ENCODE results near the gene PIP5KL1.

- no peak for TF ChIP-seq RAD21 (IDR thresholded peaks at IDR 0.05; ENCODE audit: low read length)
- TF ChIP-seq CTCF (conservative IDR thresholded peaks at IDR 0.05; ENCODE audit: low read depth, low read length) = no peak
- no peak for TF ChIP-seq POLR2A (IDR thresholded peaks at IDR 0.05; ENCODE audit: low read depth, low read length)
- no peak for TF ChIP-seq MXI1 (IDR thresholded peaks at IDR 0.05; ENCODE audit: borderline replicate concordance, low read depth, low read length)
- no peak for TF ChIP-seq CEBPB (IDR thresholded peaks at IDR 0.05; ENCODE audit: low read depth, low read length)
These were observed 29.3 kb upstream of the PIP5KL1 start for GRCh38 chr9:127959841-127960409.

Measured in IMR-90 (cell line).